SU-DHL-6 (cell line): ENCODE measurements around the gene PAQR4.

ENCODE experiments used
- H2AFZ ChIP-seq: fragments of 200-600 bp; sonication (generic); 2 replicates; pipeline ENCODE4 v1.6.1; 2014; ENCODE audit warnings: low read depth, mild to moderate bottlenecking, moderate library complexity, mixed read lengths, antibody characterized with exemption, low read length; ENCODE audit not compliant: severe bottlenecking
- H3F3A ChIP-seq: fragments of 200-600 bp; shearing (Covaris generic); 2 replicates; pipeline ENCODE4 v1.6.0; 2016; ENCODE audit warnings: antibody characterized with exemption, mild to moderate bottlenecking; ENCODE audit not compliant: insufficient read depth
- H3K27ac ChIP-seq: fragments of 200-600 bp; sonication (generic); 2 replicates; pipeline ENCODE4 v1.5.1; 2016; ENCODE audit warnings: low read depth, mild to moderate bottlenecking, low read length, moderate library complexity, mixed read lengths
- H3K27me3 ChIP-seq: fragments of 200-600 bp; sonication (generic), shearing (Covaris generic); 2 replicates; pipeline ENCODE4 v1.6.0; 2014; ENCODE audit warnings: mild to moderate bottlenecking, low read length
- H3K36me3 ChIP-seq: fragments of 200-600 bp; sonication (generic); 2 replicates; pipeline ENCODE4 v1.6.1; 2014; ENCODE audit warnings: mild to moderate bottlenecking, low read length, mixed read lengths
- H3K4me2 ChIP-seq: fragments of 300-600, 200-600 bp; shearing (Covaris generic), sonication (generic); 2 replicates; pipeline ENCODE4 v1.6.0; 2014; ENCODE audit warnings: low read length, low read depth, mild to moderate bottlenecking; ENCODE audit not compliant: poor library complexity, severe bottlenecking
- H3K4me3 ChIP-seq: fragments of 200-600 bp; sonication (generic); 2 replicates; pipeline ENCODE4 v1.5.1; 2014; ENCODE audit warnings: antibody characterized with exemption, low read length, mild to moderate bottlenecking, mixed read lengths; ENCODE audit not compliant: insufficient read depth, poor library complexity, severe bottlenecking
- H3K79me2 ChIP-seq: fragments of 200-600 bp; sonication (generic); 2 replicates; pipeline ENCODE4 v1.6.1; 2014; ENCODE audit warnings: mild to moderate bottlenecking, low read length, moderate library complexity; ENCODE audit not compliant: insufficient read depth
- H3K9ac ChIP-seq: fragments of 200-600 bp; sonication (generic); 2 replicates; pipeline ENCODE4 v1.7.0; 2014; ENCODE audit warnings: mild to moderate bottlenecking, low read length
- H3K9me2 ChIP-seq: fragments of 200-600 bp; sonication (generic); replicated peaks from 2 replicates; pipeline ENCODE4 v1.6.1; 2014; ENCODE audit warnings: low read length; ENCODE audit not compliant: insufficient read depth
- H3K9me3 ChIP-seq: fragments of 200-600 bp; sonication (generic); 2 replicates; pipeline ENCODE4 v1.6.1; 2014; ENCODE audit warnings: low read length, mixed read lengths; ENCODE audit not compliant: insufficient read depth
- H4K20me1 ChIP-seq: fragments of 200-600 bp; sonication (generic); 2 replicates; pipeline ENCODE4 v1.6.1; 2014; ENCODE audit warnings: low read depth, mild to moderate bottlenecking, antibody characterized with exemption, low read length, moderate library complexity, mixed read lengths
- EZH2phosphoT487 ChIP-seq: fragments of 200-600 bp; sonication (generic), shearing (Covaris generic); conservative IDR thresholded peaks from 2 replicates; pipeline ENCODE4 v1.6.1; 2018; ENCODE audit warnings: mild to moderate bottlenecking, antibody characterized with exemption, low read length, moderate library complexity, mixed read lengths
- TF ChIP-seq, protein P1 (sequence below): fragments of 200-600 bp; sonication (generic); IDR thresholded peaks from one replicate; pipeline ENCODE4 v1.5.1; 2017; ENCODE audit warnings: antibody characterized with exemption, mild to moderate bottlenecking, low read length, moderate library complexity; ENCODE audit not compliant: insufficient read depth, poor library complexity, severe bottlenecking

The PAQR4 gene

DNA sequence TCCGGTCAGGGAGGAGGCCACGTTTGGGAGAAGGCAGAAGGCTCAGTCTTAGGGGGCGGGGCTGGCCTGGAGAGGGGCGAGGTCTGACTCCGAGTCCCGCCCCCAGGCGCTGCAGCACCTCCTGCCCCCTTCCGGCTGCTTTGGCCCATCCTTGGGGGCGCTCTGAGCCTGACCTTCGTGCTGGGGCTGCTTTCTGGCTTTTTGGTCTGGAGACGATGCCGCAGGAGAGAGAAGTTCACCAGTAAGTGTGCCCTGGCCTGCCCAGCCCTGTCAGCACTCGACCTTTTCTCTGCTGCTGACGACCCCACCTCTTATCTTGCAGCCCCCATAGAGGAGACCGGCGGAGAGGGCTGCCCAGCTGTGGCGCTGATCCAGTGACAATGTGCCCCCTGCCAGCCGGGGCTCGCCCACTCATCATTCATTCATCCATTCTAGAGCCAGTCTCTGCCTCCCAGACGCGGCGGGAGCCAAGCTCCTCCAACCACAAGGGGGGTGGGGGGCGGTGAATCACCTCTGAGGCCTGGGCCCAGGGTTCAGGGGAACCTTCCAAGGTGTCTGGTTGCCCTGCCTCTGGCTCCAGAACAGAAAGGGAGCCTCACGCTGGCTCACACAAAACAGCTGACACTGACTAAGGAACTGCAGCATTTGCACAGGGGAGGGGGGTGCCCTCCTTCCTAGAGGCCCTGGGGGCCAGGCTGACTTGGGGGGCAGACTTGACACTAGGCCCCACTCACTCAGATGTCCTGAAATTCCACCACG, 52.5 kb downstream of the PAQR4 start:
- Histone ChIP-seq H3K4me2 (peak overlapping the region; percentile 97), H3K27ac (peak overlapping the region; percentile 79), H3F3A (peaks cover 18% of the 10 kb centered on the region), H4K20me1 (no peaks in the 10 kb centered on the region), H3K4me3 (peak overlapping the region; percentile 65), H3K36me3 (no peaks in the 10 kb centered on the region), H3K9me3 (no peaks in the 10 kb centered on the region), H2AFZ (no peak overlapping the region), H3K79me2 (no peaks in the 10 kb centered on the region), H3K9me2 (no peaks in the 10 kb centered on the region), H3K9ac (peak overlapping the region; percentile 68), H3K27me3 (no peaks in the 10 kb centered on the region)
- no peak for TF ChIP-seq EZH2phosphoT487
- TF ChIP-seq, protein P1, sequence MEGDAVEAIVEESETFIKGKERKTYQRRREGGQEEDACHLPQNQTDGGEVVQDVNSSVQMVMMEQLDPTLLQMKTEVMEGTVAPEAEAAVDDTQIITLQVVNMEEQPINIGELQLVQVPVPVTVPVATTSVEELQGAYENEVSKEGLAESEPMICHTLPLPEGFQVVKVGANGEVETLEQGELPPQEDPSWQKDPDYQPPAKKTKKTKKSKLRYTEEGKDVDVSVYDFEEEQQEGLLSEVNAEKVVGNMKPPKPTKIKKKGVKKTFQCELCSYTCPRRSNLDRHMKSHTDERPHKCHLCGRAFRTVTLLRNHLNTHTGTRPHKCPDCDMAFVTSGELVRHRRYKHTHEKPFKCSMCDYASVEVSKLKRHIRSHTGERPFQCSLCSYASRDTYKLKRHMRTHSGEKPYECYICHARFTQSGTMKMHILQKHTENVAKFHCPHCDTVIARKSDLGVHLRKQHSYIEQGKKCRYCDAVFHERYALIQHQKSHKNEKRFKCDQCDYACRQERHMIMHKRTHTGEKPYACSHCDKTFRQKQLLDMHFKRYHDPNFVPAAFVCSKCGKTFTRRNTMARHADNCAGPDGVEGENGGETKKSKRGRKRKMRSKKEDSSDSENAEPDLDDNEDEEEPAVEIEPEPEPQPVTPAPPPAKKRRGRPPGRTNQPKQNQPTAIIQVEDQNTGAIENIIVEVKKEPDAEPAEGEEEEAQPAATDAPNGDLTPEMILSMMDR, result peak; percentile 42

DNA sequence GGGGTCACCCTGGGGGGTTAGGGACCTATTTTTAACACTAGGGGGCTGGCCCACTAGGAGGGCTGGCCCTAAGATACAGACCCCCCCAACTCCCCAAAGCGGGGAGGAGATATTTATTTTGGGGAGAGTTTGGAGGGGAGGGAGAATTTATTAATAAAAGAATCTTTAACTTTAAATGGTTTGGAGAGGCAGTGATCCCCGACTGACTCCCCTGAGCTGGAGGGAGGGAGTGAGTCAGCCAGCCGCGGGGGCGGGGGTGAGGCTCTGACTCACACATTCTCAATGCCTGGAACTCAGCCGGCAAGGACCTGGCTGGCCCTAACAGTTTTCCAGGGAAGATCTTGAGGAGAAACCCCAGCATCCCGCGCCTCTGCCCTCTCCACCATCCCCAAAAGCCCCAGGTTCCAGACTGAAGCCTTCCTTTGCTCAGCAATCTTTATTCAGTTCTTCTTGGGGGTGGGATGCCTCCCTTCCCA, 53.1 kb downstream of the PAQR4 start:
- H3K9ac ChIP-seq, result peak overlapping the region; percentile 79; the same call in 1 of the 2 replicates
- no peak overlapping the region for H2AFZ ChIP-seq
- no peaks in the 10 kb centered on the region for H3K79me2 ChIP-seq
- no peaks in the 10 kb centered on the region for H3K9me2 ChIP-seq
- TF ChIP-seq EZH2phosphoT487, result no peak
- TF ChIP-seq, protein P1, result no peak
- H3K27me3 ChIP-seq, result no peaks in the 10 kb centered on the region
- H3K36me3 ChIP-seq, result no peaks in the 10 kb centered on the region
- no peaks in the 10 kb centered on the region for H4K20me1 ChIP-seq
- peak overlapping the region; percentile 97 for H3K4me2 ChIP-seq
- peak overlapping the region; percentile 79; the same call in 1 of the 2 replicates for H3K27ac ChIP-seq
- H3K4me3 ChIP-seq, result no peak overlapping the region
- H3K9me3 ChIP-seq, result no peaks in the 10 kb centered on the region
- H3F3A ChIP-seq, result peaks cover 18% of the 10 kb centered on the region

DNA sequence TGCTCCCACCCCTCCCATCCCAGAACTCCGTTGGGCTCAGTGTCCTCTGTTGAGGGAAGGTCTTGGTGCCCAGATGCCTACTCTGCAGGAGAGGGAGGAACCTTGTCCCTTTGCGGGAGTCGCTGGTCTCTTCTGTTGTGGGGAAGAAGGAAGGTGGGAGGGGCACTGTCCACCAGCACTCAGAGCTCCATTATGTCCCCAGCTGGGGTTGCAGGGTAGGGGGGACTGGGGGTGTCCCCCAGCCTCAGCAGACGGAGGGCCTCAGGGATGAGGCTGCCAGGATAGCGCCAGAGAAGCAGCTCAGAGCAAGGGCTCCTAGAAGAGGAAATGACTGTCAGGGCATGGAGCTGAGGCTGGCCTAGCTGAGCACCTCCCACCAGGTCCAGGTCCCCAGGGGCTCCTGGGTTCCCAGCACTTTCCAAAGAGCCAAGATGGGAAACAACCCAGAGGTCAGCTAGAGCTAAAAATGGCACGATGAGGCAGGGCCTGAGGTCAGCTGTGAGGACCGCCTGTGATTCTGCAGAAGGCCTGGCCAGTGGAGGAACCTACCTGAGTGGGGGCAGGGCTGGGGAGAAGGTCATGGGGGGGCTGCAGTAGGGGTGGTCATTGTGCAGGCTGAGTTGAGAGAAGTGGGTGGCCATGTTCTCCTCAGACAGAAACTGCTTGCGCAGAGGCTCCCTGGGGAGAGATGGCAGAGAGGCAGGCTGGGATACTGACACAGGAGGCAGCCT, 53.7 kb downstream of the PAQR4 start:
- Histone ChIP-seq H3K4me2 (peak overlapping the region; percentile 97), H3K27me3 (no peaks in the 10 kb centered on the region), H3K9me3 (no peaks in the 10 kb centered on the region), H3K4me3 (peak overlapping the region; percentile 73), H3K79me2 (no peaks in the 10 kb centered on the region), H3F3A (peaks cover 18% of the 10 kb centered on the region), H2AFZ (no peak overlapping the region), H3K9me2 (no peaks in the 10 kb centered on the region), H3K9ac (peak overlapping the region; percentile 79), H4K20me1 (no peaks in the 10 kb centered on the region), H3K36me3 (no peaks in the 10 kb centered on the region), H3K27ac (peak overlapping the region; percentile 79)
- no peak for TF ChIP-seq EZH2phosphoT487
- TF ChIP-seq, protein P1, result no peak
